Measurements from ENCODE around the gene BTBD2. TPM values are rescaled to one million over a fixed set of nuclear protein-coding genes. Genes with fewer than 3 reads are reported as not detected.
A peak's percentile ranks its signal among the peaks of the same experiment; 100 is the strongest.

BTBD2 gene
- total and polyA plus RNA-seq, 2 of the 13 experiments (the other 11 are each of a cell fraction or from before 2014, with no cell fraction given) = 28.1 to 45.3 TPM

- TF ChIP-seq REL (CRISPR knock-in tag; conservative IDR thresholded peaks at IDR 0.05) (no peak), KLF15 (CRISPR knock-in tag; IDR thresholded peaks at IDR 0.05; ENCODE audit: borderline replicate concordance) (peak; percentile 78; the same call in 1 of the 2 replicates), SOX6 (IDR thresholded peaks at IDR 0.05) (no peak), SOX6 (CRISPR knock-in tag; IDR thresholded peaks at IDR 0.05) (peak; percentile 45), ZNF33B (CRISPR knock-in tag; IDR thresholded peaks at IDR 0.05) (no peak), ZNF891 (CRISPR knock-in tag; IDR thresholded peaks at IDR 0.05) (no peak), ZNF570 (CRISPR knock-in tag; IDR thresholded peaks at IDR 0.05; ENCODE audit: borderline replicate concordance) (no peak), ZNF44 (CRISPR knock-in tag; IDR thresholded peaks at IDR 0.05) (no peak), ZNF629 (CRISPR knock-in tag; conservative IDR thresholded peaks at IDR 0.05) (no peak), PATZ1 (CRISPR knock-in tag; IDR thresholded peaks at IDR 0.05) (peak; percentile 23; the same call in 1 of the 2 replicates), ZNF460 (CRISPR knock-in tag; IDR thresholded peaks at IDR 0.05; ENCODE audit: borderline replicate concordance) (no peak; the same call in 1 of the 2 replicates), ZNF142 (CRISPR knock-in tag; IDR thresholded peaks at IDR 0.05) (no peak), ARID4A (CRISPR knock-in tag; IDR thresholded peaks at IDR 0.05; ENCODE audit: borderline replicate concordance) (peak; percentile 62; the same call in 1 of the 2 replicates), ZBTB1 (CRISPR knock-in tag; IDR thresholded peaks at IDR 0.05; ENCODE audit: borderline replicate concordance) (no peak), TEAD3 (CRISPR knock-in tag; optimal IDR thresholded peaks at IDR 0.05; ENCODE audit: borderline replicate concordance) (peak; percentile 9), MAX (IDR thresholded peaks at IDR 0.05) (peak; percentile 68)
Measured at GRCh38 chr19:2061495-2062388, 46.2 kb upstream of the BTBD2 start (continued).

Measured in HepG2 (cell line).